ENCODE data around the gene NEB.

NEB gene, protein sequence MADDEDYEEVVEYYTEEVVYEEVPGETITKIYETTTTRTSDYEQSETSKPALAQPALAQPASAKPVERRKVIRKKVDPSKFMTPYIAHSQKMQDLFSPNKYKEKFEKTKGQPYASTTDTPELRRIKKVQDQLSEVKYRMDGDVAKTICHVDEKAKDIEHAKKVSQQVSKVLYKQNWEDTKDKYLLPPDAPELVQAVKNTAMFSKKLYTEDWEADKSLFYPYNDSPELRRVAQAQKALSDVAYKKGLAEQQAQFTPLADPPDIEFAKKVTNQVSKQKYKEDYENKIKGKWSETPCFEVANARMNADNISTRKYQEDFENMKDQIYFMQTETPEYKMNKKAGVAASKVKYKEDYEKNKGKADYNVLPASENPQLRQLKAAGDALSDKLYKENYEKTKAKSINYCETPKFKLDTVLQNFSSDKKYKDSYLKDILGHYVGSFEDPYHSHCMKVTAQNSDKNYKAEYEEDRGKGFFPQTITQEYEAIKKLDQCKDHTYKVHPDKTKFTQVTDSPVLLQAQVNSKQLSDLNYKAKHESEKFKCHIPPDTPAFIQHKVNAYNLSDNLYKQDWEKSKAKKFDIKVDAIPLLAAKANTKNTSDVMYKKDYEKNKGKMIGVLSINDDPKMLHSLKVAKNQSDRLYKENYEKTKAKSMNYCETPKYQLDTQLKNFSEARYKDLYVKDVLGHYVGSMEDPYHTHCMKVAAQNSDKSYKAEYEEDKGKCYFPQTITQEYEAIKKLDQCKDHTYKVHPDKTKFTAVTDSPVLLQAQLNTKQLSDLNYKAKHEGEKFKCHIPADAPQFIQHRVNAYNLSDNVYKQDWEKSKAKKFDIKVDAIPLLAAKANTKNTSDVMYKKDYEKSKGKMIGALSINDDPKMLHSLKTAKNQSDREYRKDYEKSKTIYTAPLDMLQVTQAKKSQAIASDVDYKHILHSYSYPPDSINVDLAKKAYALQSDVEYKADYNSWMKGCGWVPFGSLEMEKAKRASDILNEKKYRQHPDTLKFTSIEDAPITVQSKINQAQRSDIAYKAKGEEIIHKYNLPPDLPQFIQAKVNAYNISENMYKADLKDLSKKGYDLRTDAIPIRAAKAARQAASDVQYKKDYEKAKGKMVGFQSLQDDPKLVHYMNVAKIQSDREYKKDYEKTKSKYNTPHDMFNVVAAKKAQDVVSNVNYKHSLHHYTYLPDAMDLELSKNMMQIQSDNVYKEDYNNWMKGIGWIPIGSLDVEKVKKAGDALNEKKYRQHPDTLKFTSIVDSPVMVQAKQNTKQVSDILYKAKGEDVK (N-terminal part only)

DNA sequence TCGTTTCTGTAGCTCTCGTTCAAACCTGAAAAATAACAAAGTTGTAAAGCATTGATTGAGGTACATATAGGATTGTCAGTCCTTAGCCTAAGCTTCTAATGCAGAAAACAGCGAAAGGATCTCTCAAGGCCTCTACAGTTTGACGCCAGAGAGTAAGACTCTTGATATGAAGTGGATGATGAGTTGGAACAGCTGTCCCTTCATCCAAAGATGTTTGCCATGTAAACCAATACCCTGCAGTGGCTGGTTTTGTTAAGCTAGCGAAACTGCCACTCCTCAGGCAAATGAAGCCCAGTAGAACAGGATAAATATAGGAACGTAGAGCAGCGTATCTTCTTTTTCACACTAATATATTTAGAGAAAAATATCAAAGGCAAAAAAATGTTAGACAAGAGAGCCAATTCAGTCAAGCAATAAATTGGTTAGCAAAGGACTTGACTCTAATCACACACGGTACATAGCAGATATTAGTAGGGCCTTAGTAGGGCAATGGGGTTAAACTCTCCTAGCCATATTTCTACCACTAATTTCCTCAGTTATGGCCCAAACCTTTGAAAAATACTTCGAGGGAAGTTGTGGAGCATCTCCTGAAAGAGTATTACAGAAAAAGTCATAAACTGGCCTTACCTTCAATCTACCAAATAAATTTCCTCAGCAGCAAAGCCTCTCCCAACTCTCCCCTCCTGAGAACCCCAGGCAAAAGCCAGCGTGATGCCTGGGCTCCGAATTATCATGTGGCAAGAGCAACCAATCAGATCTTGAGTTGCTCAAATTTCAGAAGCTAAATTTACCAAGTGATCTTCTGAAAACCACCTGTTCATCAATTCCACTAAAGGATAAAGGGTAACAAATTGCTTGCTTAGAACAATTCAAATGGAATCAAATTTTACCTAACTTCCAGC, at the start of gene NEB:
Gene NEB (minus strand): TSS at position 706 of the 902 bp plus-strand sequence. CDS start 1,320 bp downstream, outside the sequence.
- DNase-seq: no peak

DNA sequence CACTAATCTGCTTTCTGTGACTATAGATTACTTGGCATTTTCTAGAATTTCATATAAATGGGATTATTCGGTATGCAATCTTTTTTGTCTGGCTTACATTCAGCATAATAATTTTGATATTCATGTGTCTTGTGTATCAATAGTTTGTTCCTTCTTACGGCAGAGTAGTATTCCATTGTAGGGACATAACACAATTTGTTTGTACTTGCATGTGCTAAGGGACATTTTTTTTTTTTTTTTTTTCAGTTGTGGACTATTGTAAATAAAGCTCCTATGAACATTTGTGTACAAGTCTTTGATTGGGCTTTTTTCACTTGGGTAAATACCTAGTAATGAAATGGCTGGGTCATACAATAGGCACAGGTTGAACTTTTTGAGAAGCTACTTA, 48.9 kb upstream of the NEB start:
- DNase-seq: no peak

DNA sequence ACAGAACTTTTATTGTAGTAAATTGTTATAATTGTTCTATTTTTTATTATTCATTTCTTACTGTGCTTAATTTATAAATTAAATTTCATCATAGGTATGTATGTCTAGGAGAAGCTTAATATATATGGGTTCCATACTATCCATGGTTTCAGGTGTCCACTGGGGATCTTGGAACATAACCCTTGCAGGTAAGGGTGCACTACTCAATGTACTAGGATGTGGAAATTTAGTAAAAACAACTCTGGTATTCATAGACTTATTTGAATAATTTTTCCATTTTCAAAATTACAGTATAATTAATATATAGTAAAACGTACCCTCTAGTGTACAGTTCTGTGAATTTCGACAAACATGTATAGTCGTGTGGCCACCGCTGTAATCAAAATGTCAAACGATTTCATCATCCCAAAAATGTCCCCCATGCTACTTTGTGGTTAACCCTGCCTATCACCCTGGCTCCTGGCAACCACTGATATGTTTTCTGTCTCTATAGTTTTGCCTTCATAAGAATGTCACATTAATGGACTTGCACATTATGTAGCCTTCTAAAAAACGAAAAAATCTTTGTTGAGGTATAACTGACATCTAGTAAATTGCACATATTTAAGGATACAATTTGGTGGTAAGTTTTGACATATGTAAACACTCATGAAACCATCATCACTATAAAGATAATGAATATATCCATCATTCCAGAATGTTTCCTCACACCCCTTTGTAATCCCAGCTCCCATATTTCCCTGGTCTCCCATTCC, 48.3 kb upstream of the NEB start:
- no peak for DNase-seq

DNA sequence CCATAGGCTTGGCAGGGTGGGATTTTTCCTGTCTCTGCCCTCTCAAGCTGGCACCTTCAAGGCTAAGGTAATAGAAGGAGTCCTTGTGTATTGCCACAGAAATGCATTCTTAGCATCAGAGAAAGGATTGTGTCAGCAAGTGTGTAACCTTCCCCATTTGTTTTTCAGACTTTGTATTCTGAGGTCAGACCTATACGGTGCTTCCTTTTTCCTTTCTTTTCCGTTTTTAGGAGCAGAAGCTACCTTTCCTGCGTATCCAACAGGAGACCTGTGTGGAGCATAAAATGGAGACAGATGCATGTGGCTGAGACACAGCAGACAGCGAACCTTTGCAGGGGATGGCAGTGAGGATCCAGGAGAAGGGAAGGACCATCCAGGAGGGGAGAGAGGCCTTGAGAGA, 47.4 kb upstream of the NEB start:
- DNase-seq: no peak

DNA sequence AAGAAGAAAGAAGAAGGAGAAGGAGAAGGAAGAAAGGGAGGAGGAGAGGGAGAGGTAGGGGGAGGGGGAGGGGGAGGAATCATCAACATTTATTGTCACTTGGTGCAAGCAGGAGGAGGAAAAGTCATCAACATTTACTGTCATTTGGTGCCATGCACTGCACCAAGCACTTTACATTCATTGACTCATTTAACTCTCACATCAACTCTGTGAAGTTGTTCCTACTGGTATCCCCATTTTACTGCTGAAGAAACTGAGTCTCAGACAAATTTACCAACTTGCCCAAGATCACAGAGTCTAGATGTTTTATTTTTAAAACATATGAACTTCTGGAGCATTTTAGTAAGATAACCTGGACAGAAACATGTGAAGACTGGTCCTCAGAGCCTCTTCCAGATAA, 46.7 kb upstream of the NEB start:
- no peak for DNase-seq

DNA sequence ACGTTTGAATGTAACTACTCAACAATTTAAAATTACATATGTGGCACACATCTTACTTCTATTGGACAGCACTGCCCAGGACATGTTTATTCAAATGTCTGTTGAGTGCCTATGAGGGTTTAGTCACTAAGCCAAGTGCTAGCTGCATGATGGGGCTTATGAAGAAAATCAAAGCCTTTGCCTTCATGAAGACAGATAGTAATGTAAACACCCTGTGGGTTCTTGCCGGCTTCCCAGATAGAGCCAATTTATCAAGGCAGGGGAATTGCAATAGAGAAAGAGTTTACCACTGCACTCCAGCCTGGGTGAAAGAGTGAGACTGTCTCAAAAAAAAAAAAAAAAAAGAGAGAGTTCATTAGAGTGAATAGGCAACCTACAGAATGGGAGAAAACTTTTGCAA, 43.7 kb upstream of the NEB start:
- DNase-seq: no peak

DNA sequence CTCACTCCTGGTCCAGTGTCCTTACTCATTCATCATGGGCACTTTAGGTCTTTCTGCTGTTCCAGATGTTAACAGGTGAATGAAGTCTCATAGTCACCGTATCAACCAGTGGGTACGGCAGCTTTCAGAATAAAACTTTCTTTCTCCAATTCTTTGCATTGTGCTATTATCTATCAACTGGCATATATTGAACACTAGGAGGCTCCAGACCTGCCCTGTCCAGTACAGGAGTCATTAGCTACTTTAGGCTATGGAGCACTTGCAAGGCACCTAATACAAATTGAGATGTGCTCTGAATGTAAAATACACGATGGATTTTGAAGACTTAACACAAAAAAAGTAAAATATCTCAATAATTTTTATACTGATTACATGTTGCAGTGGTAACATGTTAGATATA, 43.2 kb upstream of the NEB start:
- no peak for DNase-seq

DNA sequence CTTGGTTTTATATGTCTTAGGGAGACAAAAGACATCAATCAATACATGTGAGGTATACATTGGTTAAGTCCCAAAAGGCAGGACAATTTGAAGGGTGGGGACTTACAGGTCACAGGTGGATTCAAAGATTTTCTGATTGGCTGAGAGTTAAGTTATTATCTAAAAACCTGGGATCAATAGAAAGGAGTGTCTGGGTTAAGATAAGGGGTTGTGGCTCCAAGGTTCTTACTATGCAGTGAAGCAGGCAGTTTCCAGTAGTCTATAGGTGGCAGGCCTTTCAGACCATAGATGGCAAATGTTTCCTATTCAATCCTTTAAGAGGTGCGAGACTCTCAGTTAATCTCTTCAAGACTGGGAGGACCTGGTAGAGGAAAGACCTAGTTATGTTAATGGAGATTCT, 42.1 kb upstream of the NEB start:
- no peak for DNase-seq

DNA sequence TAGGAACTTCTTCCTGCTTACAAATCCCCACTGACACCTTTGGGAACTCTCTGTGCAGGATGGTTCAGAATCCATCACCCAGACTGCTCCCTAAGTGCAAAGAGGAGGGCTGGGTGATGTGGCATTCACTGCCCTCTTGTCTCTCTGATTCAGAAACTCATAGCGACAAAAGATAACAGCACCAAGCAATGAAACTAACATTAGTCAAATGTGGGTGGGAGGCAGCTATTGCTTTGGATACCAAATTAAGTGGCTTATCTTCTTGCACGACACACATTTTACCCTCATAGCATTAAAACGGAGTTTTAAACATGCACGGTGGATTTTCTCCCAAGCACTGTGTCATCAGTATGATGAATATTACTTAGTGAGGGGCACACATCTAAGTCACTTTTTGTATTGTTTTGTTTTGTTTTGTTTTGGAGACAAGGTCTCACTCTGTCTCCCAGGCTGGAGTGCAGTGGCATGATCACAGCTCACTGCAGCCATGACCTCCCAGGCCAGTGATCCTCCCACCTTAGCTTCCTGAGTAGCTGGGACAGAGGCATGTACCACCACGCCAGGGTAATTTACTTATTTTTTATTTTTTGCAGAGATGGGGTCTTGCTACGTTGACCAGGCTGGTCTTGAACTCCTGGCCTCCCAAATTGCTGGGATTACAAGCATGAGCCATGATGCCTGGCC, 40.9 kb upstream of the NEB start:
- DNase-seq: no peak

DNA sequence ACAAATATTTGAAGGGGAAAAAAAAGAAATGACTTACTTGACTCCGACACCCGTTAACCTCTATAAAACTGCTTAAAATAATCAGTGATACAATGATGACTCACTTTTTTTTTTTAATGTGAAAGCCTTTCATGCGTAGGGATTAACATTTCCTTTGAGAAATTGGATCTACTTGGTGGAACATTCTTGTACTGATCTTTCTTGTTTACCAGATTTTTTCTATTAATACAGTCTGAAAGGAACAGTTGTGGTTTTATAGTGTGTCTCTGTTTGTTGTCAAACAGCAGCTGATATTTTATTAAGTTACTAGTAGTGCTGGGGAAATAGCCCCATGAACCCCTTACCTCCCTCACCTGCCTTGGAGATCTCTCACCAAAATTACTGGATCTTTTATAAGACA, 40.2 kb upstream of the NEB start:
- no peak for DNase-seq

DNA sequence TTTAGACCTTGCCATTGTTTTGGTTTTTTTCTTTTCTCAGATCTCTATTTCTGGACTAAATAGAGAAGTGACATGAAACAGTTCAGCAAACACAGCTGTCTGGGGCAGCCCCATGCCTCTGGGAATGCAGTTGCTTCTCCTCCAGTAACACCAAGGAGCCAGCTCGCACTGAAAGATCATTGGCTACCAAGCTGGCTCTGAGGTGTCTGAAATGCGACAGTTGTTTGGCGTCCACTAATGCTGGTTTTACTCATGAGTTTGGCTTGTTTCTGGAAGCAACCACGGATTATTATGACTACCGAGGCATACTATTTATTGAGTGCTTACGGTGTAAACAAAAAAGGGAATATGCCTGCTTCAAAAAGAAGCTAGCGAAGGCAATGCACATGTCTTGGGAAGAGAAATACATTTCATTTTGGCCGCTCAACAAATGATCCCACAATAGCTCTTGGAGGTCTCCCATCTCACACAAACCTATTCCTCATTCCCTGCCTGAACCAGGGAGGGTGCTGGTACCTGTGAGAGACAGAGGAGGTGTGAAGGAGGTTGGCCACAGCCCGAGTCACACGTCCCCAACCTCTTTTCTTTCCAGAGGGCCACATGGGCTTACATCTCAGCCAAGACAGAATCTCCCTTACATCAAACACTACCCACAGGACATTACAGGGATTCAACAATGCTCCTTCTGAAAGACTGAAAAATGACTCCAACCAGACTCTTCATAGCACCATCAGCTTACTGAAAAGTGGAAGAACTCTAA, 37.5 kb upstream of the NEB start:
- DNase-seq: no peak

DNA sequence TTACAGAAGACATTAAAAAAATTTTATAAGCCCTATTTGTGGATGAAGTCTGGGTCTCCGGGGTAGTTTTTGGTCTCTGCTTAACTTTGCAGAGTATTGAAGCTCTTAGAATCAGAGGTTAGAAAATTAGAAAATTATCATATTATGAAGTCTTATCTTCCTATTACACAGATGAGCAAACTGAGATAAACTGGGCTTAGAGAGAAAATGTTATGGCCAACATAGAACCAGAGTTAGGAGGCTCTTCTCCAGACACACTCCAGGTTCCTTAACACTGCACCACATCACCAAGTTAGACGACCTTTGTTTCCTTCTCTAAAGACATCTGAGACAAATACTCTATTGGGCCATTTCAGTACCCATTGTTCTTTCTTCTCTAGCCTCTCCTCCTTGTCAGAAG, 36.7 kb upstream of the NEB start:
- DNase-seq: no peak

DNA sequence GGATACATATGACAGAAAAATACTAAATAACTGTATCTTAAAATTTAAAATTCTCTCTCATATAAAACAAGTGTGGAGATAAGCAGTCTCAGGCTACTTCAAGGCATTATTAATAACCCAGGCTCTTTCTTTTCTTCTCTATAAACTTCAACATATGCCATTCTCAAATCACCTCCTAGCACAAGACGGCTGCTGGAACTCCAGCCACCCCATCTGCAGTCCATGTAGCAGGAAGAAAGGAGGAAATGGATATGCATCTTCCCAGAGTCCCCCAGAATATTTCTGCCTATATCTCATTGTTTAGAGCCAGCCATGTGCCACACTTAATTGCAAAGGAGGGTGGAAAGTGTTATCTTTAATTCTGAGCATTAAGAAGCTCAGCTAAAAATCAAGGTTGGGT, 35.3 kb upstream of the NEB start:
- DNase-seq: no peak

DNA sequence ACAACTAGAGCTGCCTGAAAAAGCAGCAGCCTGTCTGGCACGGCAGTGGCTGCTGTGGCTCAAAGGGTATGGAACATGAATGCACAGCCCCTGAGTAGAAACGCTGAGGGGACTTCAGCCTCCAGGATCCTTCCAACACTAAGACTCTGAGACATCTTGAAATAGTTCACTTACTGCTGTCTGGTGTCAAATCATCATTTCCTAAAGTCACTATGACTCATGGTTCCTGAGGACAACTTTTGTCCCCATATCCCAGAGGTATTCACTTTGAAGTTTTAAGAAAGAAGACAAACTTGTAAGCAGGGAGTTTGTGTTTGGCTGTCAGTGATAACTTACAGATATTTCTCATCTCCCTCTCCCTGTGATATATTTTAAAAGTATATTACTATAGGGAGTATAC, 33.3 kb upstream of the NEB start:
- no peak for DNase-seq

DNA sequence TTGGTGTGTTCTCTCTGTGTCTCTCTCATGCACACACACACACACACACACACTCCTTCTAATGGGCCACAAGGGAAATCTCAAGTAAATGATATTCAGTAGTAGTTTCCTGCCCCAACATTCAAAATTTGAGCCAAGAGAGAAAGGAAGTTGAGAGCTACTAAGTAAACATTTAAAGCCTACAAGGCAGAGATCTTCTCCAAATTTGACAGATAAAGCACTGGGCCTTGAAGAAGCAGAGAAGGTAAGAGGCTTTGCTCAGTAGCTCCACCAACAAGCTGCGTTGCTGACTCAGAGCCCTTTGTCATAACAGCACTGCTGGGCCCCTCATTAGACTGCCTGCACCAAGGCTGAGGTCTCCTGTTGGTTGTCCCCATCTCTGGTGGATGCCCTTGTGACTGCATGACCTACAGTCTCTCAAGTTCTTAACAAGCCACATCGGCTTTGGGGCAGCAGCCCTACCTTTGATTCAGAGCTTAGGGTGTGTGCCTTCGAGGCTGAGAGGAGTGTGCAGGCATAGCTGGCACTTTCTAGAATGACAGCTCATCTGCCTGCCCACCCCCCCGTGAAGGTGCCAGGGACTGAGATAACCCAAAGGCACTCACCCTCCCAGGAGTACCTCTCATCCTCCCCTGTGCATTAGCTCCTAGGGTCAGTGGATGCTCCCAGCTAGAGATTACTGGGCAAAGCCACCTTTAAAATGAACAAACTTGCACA, 32.3 kb upstream of the NEB start:
- no peak for DNase-seq

DNA sequence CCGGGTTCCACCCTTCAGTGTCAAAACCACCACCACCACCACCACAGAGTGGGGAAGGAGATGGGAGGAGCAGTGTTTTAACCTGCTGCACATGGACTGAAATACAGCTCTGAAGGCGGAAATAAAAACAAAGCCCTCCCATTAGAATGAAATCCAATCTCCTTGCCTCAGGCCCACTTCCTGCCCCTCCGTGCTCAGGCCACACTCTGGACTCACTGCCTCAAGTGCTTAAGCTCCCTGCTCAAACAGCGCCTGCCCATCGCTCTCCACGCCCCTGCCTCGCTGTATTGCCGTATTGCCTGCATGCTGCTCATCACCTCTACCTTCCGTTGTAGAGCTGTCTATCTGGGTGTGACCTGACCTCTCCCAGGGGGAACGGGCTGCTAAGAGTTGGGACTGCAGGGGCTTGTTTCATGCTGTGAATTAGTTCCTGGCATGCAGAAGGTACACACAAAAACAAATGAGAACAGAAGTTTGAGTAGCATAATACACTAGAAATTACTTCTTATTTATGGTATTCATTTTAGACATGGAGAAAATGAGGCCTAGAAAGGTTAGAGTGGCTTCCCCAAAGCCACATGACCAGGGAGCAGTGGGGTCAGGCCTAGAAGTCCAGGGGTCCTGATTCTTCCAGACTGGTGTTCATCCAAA, 31.6 kb upstream of the NEB start:
- DNase-seq: no peak

DNA sequence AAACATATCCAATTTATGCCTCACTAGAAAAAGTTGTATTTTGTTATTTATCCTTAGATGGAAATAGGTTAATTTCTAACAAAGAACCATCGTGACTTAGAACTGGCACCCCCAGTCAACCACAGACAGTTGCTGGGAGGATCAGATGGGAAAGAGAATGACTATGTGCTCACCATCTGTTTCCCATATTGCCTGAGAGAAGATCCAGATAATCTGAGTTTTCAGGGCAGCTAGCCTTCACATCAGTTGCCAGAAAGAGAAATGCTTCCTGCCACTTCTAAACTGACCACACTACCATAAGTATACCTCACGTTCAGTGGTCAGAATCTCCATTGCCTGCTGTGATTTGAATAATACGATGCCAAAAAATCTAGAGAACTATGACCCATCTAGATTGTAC, 28.4 kb upstream of the NEB start:
- DNase-seq: no peak

DNA sequence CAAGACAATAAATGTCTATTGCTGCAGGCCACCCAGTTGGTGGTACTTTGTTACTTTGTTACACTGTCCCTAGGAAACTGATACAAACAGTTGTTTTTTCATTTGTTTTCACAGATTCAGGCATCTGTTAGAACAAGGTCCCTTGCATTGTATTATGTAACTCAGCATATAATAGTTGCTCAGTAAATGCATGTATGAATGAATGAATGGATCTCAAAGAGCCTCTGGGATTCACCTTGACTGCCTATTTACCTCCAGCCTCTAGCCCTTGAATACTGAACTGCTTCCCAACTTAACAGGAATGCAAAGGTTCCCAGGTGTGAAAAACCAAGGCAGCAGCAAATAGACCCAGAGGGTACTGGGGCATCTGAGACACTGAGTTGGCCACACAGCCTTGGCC, 27.4 kb upstream of the NEB start:
- DNase-seq: no peak

DNA sequence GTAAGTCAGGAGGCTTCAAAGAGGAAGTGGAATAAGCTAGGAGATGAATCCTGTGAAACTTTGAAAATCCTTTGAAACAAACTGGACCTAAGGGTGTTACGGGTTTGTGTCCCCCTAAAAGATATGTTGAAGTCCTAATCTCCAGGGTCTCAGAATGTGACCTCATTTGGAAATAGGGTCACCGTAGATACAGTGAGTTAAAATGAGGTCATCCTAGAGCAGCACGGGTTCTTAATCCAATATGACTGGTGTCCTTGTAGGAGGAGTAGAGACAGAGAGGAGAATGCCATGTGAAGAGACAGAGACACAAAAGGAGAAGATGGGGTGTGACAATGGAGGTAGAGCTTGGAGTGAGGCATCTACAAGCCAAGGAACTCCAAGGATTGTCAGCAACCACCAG, 26.9 kb upstream of the NEB start:
- no peak for DNase-seq

Measured in activated CD4-positive, CD25-positive, alpha-beta regulatory T cell treated with anti-CD3 and anti-CD28 coated beads, Interleukin-2, amount 50 U/mL, for 72 hours (primary cell).